22Rv1 (cell line): Measurements from ENCODE around the gene MUSK.

Source experiments
- ZFX ChIP-seq: fragments of 450-650 bp; IDR thresholded peaks from 2 replicates; pipeline ENCODE4 v1.6.1; 2017; ENCODE audit warnings: antibody characterized with exemption, borderline replicate concordance
- TF ChIP-seq, protein P1 (sequence below): fragments of 450-650 bp; IDR thresholded peaks from 2 replicates; pipeline ENCODE4 v1.5.1; 2017; ENCODE audit warnings: mild to moderate bottlenecking

GRCh38 chr9:110687497-110687896, 18.9 kb downstream of the MUSK start:
- TF ChIP-seq, protein P1, sequence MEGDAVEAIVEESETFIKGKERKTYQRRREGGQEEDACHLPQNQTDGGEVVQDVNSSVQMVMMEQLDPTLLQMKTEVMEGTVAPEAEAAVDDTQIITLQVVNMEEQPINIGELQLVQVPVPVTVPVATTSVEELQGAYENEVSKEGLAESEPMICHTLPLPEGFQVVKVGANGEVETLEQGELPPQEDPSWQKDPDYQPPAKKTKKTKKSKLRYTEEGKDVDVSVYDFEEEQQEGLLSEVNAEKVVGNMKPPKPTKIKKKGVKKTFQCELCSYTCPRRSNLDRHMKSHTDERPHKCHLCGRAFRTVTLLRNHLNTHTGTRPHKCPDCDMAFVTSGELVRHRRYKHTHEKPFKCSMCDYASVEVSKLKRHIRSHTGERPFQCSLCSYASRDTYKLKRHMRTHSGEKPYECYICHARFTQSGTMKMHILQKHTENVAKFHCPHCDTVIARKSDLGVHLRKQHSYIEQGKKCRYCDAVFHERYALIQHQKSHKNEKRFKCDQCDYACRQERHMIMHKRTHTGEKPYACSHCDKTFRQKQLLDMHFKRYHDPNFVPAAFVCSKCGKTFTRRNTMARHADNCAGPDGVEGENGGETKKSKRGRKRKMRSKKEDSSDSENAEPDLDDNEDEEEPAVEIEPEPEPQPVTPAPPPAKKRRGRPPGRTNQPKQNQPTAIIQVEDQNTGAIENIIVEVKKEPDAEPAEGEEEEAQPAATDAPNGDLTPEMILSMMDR: no peak
- TF ChIP-seq ZFX: no peak
